Lower leg skin (tissue), 4 donors: ENCODE data around the gene TK2. TPM values are rescaled to one million over a fixed set of nuclear protein-coding genes. Genes with fewer than 3 reads are reported as not detected.

Source experiments
- DNase-seq, 2 donors: peaks; one replicate each; pipeline ENCODE4 v3.0.0-alpha.2; 2019; ENCODE audit warnings: low spot score in 2 of 2
- H3K4me3 ChIP-seq: fragments of 200-600 bp; sonication (generic); 2 replicates; pipeline ENCODE4 v1.5.1; 2017; ENCODE audit warnings: mild to moderate bottlenecking, low read depth; ENCODE audit not compliant: poor library complexity, severe bottlenecking
- CTCF ChIP-seq, 3 donors: fragments of 450-650 bp; IDR thresholded peaks; one replicate each; pipeline ENCODE4 v1.5.1; 2016; ENCODE audit warnings: antibody characterized with exemption in 3 of 3, mild to moderate bottlenecking in 3 of 3, moderate library complexity in 2 of 3
- POLR2A ChIP-seq, 2 donors: fragments of 450-650 bp; IDR thresholded peaks; one replicate each; pipeline ENCODE4 v1.6.1; 2016 to 2017; ENCODE audit warnings: antibody characterized with exemption in 2 of 2, mild to moderate bottlenecking in 1 of 2, moderate library complexity in 1 of 2
- WGBS, 2 donors: methylation state at CpG; one replicate each; pipeline ENCODE4 v1.1.5; 2018; 5-methylcytosine and 5-hydroxymethylcytosine counted together
- intact Hi-C: fragments of 100-400 bp; cut with DNase I; formaldehyde crosslinking; loops from one replicate; pipeline ENCODE4 v1.15.0; 2023; ENCODE audit warnings: low total_unique reads
- total RNA-seq, 4 donors: library from RNA; depleted of rRNA; stranded (reverse); fragments of >200 nt; gene quantifications; one replicate each; pipeline ENCODE4 v1.1.0, GENCODE V29; 2016

TK2 gene
- total RNA-seq, 4 donors from 2014 or later: 15.3 to 28.3 (median 22.6) TPM

- 86 to 93% methylated on average over 5 of the region's 5 CpGs for WGBS, 2 donors
Observed at GRCh38 chr16:66547101-66547989, 2.6 kb downstream of the TK2 start.

DNA sequence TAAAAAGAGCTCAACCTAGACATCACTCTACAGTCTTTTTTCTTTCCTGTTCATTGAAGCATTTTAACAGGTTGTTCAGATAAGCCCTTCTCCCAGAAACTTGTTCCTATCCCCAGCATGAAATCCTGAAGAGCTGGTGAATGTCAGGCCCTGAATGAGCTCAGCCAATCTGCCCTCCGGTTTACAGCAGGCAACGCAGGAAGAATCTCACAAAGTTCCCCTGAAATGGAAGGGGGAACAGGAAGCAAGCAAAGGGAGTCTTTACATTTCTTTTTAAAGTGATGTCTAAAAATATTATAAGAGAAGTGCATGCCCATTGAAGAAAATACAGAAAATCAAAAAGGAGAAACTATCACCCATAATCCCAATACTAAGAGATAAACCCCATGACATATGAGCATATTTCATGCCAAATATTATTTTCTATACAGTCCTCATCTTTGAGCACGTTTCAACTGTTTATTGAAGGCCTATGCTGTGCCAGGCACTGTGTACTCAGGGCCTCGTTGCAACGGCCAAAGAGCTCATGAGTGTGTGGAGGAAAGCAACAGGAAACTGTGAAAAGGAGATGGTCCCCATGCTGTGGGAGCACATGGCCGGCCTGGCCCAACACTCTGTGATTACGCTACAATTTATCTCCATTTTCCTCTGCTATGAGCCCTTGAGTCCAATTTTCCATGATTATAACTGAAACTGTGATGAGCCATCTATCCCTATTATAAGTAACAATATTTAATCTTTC, 5.7 kb downstream of the TK2 start:
- H3K4me3 ChIP-seq: no peak overlapping the region
- DNase-seq: peak in 1 of 2 donors; percentile 40
- 79 to 86% methylated on average over 7 of the region's 7 CpGs for WGBS, 2 donors
- no peak for TF ChIP-seq POLR2A (IDR thresholded peaks at IDR 0.05)
- TF ChIP-seq CTCF (IDR thresholded peaks at IDR 0.05): no peak
- intact Hi-C loops: loop anchor here (10.0 kb wide), 1 partner anchor 1809 kb away; no protein-coding TSS in a partner anchor

More at GRCh38 chr16:66547101-66547989, 2.6 kb downstream of the TK2 start:
- no peak overlapping the region for H3K4me3 ChIP-seq
- intact Hi-C loops: loop anchor here (10.0 kb wide), 1 partner anchor 1813 kb away; no protein-coding TSS in a partner anchor
- no peak for TF ChIP-seq CTCF (IDR thresholded peaks at IDR 0.05)
- no peak for TF ChIP-seq POLR2A (IDR thresholded peaks at IDR 0.05)
- DNase-seq: peak in 1 of 2 donors; percentile 74

- TF ChIP-seq CTCF (IDR thresholded peaks at IDR 0.05) (no peak), POLR2A (IDR thresholded peaks at IDR 0.05) (no peak)
- no peak overlapping the region for H3K4me3 ChIP-seq
- DNase-seq: peak in 1 of 2 donors; percentile 61
- WGBS, 2 donors: 83 to 86% methylated on average over 6 of the region's 6 CpGs
- intact Hi-C loops: loop anchor here (10.0 kb wide), 1 partner anchor 1809 kb away; no protein-coding TSS in a partner anchor
Observed at GRCh38 chr16:66543541-66543940, 6.4 kb downstream of the TK2 start.

DNA sequence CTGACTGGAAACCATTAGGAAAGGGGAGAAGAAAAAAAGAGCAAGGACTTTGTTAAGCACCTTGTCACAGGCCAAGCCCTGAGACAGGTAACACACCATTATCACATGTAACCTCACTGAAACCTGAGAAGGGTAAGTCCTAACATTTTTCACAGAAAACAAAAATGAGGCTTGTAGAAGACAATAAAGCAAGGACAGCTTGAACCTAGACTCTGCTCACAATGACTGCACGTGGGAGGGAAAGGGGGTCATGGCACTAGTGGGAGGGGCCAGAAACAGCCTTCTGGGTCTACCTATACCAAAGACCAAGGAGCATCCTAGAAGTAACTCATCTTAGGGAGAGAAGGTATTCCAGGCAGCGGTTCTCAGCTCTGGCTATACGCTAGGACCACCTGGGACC, 7.5 kb downstream of the TK2 start:
- WGBS, 2 donors: 82 to 88% methylated on average over 3 of the region's 3 CpGs
- peak in 1 of 2 donors; percentile 65 for DNase-seq
- no peak for TF ChIP-seq POLR2A (IDR thresholded peaks at IDR 0.05)
- no peak for TF ChIP-seq CTCF (IDR thresholded peaks at IDR 0.05)
- H3K4me3 ChIP-seq: no peak overlapping the region
- intact Hi-C loops: loop anchor here (10.0 kb wide), 1 partner anchor 1808 kb away; no protein-coding TSS in a partner anchor

DNA sequence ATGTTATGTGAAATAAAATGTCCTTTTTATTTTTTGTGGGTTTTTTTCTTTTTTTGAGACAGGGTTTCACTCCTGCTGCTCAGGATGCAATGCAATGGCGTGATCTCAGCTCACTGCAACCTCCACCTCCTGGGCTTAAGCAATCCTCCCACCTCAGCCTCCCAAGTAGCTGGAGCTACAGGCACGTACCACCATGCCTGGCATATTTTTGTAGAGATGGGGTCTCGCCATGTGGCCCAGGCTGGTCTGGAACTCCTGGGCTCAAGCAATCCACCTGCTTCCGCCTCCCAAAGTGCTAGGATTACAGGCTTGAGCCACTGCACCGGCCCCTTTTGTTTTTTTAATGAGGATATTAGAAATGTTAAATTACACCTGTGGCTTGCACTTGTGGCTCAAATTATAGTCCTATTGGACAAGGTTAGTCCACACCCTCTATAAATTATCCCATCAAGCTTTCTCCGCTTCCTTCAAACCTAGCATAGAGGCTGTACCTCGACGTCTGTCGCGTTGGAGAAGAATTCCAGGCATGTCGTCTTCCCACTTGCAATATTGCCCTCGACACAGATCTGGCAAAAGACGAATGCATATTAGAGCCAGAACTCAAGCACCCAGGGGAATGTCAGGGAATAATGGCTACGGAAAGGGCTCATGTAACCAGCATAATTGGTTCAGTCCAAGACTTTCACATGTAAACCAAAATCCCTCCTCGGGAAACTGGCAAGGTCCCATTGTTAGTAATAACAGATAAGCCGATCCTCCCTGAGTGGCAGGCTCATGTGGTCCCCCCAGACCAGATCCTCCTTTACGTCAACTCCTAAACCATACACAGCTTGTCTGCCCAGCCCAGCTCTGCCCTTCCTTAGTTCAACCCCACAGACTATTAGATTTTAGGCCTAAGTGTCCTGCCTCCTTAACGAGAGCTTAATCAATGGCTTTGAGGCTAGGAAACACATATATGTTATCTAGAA, 8.2 kb downstream of the TK2 start:
- no peak overlapping the region for H3K4me3 ChIP-seq
- 86 to 92% methylated on average over 18 of the region's 18 CpGs for WGBS, 2 donors
- peak in 1 of 2 donors; percentile 68 for DNase-seq
- intact Hi-C loops: loop anchor here (10.0 kb wide), 1 partner anchor 1807 kb away; no protein-coding TSS in a partner anchor
- TF ChIP-seq POLR2A (IDR thresholded peaks at IDR 0.05) (no peak), CTCF (IDR thresholded peaks at IDR 0.05) (no peak)
